ENCODE results near the gene GET4.
"Not testable (repeated sequence)": the region's sequence is repeated elsewhere in the genome, so short reads cannot be mapped to it uniquely, and the experiment has no call there.

Gene GET4

DNA sequence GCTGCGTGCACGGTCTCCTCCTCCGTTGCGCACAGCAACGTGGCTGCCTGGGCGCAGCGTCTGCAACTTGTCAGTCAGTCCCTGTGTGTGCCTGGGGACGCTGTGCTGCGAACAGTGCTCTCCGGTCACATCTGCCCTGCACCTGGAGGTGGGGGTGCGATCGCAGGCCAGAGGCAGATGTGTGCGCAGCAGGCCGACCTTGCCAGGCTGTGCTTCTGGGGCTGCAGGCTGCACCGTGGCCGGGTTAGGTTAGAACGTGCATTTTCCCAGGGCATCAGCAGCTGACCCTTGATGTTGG, 8.2 kb upstream of the GET4 start:
- no peak for DNase-seq (ENCODE audit: low read depth in 2 of 2, low spot score in 1 of 2)

- no peak for DNase-seq (ENCODE audit: low read depth in 2 of 2, low spot score in 1 of 2)
Measured at GRCh38 chr7:869348-869747, 7.0 kb upstream of the GET4 start.

DNA sequence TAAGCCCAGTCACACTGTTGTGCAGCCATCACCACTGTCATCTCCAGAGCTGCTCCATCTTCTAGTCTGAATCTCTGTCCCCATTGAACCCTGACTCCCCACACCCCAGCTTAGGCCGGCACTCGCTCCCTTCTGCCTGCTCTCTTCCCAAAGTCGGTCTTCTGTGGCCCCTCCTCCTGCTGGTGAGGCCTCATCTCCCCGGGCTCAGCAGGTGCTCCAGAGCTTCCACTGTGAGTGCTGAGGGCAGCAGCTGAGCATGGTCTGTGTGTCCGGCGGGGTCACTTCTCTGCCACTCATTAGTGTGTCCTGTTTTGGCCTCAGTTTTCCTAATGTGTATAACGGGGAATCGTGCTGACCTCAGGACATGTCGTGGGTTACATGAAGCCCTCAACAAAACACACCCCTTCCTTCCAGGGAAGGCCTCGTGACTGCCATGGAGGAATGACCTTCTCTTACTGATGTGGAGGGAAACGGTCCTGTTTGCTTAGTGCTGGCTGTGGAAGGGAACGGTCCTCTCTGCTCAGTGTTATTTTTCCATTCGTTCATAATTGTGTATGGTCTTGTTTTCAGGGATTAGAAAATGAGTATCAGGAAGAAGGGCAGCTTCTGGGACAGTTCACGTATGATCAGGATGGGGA, 4.3 kb upstream of the GET4 start:
- no peak for DNase-seq (ENCODE audit: low read depth in 2 of 2, low spot score in 1 of 2)

- DNase-seq (ENCODE audit: low read depth in 2 of 2, low spot score in 1 of 2): not testable (repeated sequence)
Measured at GRCh38 chr7:872685-873084, 3.7 kb upstream of the GET4 start.

DNA sequence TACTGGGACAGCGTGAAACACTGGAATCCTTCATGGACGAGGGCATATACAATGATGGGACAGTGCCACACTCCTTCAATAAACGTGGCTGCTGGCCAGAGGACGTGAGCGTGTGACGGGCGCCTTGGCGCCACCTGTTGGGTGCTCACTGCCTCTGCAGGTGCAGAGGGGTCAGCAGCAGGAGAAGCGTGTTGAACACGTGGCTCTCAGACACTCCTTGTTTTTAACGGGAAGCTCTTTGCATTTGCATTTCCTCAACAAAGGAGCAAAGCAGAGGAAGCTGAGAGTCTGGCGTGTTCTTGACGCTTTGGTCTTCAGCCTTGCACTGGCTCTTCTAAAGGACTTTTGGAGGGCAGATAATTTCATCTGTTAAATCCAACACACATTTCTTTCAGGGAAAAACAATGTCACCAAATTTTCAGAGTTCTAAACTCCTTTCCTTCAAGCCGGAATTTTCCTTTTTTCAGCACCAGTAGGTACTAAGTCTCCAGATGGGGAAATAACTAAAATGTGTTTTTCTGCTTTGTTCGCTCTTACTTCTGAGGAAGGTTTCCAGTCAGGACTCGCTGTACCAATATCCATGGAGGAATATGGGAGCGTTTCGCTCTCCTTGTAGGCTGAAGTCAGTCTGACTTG, 2.9 kb upstream of the GET4 start:
- DNase-seq (ENCODE audit: low read depth in 2 of 2, low spot score in 1 of 2): peak; percentile 16 to 39

DNA sequence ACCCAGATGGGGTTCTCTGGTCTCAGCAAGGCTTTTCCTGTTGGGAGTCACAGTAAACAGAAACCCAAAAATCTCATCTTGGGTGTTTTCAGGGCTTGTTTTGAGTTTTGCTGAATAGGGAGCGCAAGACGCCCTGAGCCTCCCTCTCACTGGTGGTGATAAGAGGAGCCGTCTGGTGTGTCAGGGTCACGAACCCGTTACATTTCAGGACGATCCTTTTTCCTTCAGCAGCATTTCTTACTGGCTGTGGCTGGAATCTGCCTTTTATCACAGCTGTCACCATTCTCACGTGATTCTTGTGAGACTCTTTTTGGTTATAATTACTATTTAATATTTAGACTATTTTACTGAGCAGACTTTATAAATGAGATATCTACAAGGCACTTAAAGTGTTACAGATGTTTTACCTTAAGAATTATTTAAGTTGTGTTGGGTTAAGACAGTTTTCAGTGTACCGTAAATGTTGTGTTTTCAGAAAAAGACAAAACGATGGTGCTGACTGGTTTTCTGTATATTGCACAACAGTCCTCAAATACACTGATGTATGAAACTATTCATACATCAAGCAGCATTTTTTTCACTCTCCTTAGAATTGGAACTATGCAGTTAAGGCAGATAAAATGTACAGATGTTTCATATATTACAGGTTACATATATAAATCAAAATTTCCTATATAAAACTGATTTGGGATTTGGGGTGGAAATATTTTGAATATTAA, 2.2 kb upstream of the GET4 start:
- DNase-seq (ENCODE audit: low read depth in 2 of 2, low spot score in 1 of 2): no peak

DNA sequence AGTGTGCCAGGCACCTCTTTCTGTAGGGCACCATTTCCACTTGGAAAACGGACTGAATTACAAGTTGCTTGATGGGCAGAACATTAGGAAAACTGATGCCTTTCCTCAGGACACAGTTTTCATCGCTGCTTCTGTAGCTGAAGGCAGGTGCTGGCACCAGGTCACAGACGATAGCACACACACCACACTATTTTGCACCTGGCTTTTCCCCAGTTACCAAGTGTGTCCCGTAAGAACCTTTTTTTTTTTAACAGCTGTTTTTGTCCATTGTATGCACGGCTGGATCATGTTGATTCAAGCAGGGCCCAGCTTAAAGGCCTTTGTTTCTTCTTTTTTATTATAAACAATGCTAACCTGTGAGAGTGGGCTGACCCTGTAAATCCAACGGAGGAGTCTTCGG, 1.3 kb upstream of the GET4 start:
- no peak for DNase-seq (ENCODE audit: low read depth in 2 of 2, low spot score in 1 of 2)

DNA sequence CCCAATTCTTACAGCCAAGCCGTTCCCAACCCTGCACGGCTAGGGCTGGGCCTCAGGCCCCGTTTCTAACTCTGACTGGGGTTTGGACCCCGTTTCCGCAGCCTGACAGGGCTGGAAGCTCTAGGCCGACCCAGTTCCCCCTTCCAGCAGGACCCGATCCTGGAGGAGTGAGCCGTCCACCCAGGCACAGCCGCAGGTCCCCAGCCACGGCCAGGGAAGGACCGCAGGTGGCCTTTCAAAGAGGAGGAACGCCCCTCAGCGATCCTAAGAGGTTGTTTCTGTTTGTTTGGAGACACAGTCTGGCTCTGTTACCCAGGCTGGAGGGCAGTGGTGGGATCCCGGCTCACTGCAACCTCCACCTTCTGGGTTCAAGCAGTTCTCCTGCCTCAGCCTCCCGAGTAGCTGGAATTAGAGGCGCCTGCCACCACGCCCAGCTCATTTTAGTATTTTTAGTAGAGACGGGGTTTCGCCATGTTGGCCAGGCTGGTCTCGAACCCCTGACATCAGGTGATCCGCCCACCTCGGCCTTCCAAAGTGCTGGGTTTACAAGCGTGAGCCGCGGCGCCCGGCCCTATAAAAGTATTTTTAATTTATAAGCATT, 778 bp upstream of the GET4 start:
- no peak for DNase-seq (ENCODE audit: low read depth in 2 of 2, low spot score in 1 of 2)

- DNase-seq (ENCODE audit: low read depth in 2 of 2, low spot score in 1 of 2): no peak
Measured at GRCh38 chr7:876972-877311, 588 bp downstream of the GET4 start.

DNA sequence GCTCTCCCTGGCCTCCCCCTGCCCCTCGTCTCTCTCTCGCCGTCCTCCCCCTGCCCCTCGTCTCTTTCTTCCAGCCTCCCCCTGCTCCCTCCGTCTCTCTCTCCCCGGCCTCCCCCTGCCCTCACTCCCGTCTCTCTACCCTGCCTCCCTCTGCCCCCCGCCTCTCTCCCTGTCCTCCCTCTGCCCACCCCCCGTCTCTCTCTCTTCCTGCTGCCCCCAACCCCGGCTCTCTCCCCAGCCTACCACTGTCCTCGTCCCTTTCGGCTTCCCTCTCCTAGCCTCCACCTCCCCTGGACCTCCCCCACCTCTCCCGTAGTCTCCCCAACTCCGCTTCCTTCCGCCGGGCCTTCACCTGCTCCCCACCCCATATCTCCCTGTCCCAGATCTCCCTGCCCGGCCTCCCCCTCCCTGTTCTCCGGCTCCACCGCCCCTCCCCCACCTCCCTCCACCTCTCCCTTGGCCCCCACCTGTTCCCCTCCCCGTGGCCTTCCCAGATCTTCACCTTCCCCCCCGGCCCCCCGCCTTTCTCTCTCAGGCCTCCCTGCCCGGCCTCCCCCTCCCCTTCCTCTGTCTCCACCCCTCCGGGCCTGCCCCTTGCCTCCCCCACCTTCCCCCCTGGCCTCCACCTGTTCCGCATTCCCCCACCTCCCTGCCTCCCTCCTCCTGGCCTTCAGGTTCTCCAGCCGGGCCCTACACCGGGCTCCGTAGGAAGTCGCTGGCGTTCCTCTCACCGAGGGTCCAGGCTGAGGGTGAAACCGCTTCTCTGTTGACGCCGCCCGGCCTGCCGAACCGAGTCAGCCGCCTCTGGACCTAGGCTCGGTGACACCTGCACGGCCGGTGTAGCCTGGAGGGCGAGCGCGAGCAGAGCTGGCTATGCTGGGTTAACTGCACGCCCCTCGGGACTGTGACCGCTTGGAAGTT, 1.2 kb downstream of the GET4 start:
- no peak for DNase-seq (ENCODE audit: low read depth in 2 of 2, low spot score in 1 of 2)

GRCh38 chr7:879093-879492, 2.7 kb downstream of the GET4 start:
- DNase-seq (ENCODE audit: low read depth in 2 of 2, low spot score in 1 of 2): no peak

- DNase-seq (ENCODE audit: low read depth in 2 of 2, low spot score in 1 of 2): no peak
Measured at GRCh38 chr7:879706-880105, 3.4 kb downstream of the GET4 start.

DNA sequence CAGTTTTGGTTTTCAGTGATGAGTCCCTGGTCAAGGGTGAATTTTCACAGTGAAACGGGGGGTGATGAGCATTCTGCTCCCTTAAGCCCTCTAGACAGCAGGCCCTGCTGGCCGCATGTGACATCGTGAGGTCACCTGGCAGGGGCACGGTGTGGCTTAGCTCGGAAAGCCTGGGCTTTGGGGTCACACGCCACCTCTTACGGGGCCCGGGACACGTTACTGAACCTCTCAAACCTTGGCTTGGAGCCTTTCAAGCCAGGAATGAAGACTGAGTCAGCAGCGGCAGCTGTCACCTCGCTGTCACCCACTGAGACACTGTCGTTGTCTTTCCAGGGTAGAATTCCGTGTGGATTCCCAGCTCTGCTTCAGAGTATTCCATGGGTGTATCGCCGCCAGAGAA, 4.1 kb downstream of the GET4 start:
- DNase-seq (ENCODE audit: low read depth in 2 of 2, low spot score in 1 of 2): no peak

DNA sequence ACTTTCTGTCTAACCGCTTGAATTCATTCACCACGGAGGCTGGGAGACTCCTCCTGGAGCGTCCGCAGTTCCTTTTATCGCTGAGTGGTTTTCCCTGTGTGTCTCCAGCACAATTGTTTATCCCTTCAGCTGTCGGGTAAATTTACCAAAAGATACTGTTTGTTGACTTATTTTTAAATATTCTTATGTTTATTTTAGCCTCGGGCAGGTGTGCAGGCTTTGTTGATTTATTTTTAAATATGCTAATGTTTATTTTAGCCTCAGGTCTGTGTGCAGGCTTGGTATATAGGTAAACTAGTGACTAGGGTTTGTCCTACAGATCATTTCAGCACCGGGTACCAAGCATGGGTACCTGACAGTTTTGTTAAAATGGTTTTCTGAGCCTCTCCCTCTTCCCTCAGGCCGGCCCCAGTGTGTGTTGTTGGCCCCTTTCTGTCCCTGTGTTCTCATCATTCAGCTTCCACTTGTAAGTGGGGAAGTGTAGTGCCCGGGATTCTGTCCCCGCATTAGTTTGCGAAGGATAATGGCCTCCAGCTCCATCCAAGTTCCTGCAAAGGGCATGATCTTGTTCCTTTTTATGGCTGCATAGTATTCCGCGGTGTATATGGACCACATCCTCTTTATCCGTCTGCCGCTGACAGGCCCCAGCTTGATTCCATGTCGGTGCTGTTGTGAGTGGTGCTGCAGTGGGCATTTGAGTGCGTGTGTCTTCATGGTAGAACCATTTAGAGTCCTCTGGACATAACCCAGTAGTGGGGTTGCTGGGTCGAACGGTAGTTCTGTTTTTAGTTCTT, 5.3 kb downstream of the GET4 start:
- DNase-seq (ENCODE audit: low read depth in 2 of 2, low spot score in 1 of 2): no peak

- DNase-seq (ENCODE audit: low read depth in 2 of 2, low spot score in 1 of 2): no peak
Measured at GRCh38 chr7:882336-883035, 6.1 kb downstream of the GET4 start.

DNA sequence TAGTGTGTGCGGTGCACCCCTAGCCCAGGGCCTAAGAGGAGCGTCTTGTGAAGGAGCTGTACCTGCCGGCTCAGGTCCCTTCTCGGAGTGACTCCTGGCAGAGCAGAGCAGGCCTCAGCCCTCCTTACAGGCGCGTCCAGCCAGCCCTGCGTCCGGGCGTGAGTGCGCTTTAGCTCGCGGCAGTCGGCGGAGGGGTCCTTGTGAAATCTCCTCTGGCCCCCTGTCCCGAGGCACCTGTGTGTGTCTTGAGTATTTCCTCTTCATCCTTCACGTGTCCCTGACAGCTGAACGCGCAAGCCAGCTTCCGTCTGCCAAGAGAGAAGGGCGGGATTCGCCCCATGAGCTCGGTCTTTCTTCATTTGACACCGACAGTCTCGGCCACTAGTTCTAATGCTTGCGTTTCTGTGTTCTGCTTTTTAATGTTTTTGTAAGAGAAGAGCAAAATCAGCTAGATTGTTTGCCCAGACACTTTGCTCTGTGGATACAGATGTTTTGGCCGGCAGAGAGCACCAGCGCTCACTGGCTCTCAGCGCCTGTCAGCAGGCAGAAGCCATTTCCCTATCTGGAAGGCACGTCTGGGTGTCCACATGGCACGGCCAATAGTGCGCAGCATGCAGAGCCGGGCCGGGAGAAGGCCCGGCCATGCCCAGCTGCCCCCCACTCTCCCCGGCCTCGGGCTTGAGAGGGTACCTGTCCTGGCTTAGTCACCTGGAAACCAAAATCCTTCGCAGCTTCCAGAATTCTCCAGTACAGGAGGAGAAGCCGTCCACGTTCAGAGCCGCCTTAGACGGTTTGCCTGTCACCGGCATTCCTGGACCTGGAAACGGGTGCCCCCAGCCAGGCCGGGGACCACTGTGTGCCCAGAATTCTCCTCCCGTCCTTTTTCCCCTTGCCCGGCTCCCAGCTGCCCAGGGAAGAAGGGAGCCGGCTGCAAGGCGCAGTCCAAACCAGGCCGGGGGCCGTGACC, 7.0 kb downstream of the GET4 start:
- DNase-seq (ENCODE audit: low read depth in 2 of 2, low spot score in 1 of 2): no peak

- DNase-seq (ENCODE audit: low read depth in 2 of 2, low spot score in 1 of 2): no peak
Measured at GRCh38 chr7:884191-885003, 8.0 kb downstream of the GET4 start.

GRCh38 chr7:885261-885892, 9.0 kb downstream of the GET4 start:
- DNase-seq (ENCODE audit: low read depth in 2 of 2, low spot score in 1 of 2): no peak

Measured in stimulated activated CD8-positive, alpha-beta memory T cell treated with anti-CD3 and anti-CD28 coated beads, Interleukin-4, amount 100 ng/mL, for 1 hour (primary cell).